Spinal cord (tissue), 10 donors: ENCODE results near the gene BCAM. TPM values are rescaled to one million over a fixed set of nuclear protein-coding genes. Genes with fewer than 3 reads are reported as not detected.
A peak's percentile ranks its signal among the peaks of the same experiment; 100 is the strongest.

Experiments used
- DNase-seq, 6 donors: peaks; one replicate each; pipeline versions ENCODE4 v3.0.0 to v3.0.0-alpha.2; 2013 to 2015; ENCODE audit warnings: low spot score in 6 of 6, low read depth in 4 of 6
- H3K27ac ChIP-seq: one replicate; pipeline ENCODE4 v1.5.1; 2013; ENCODE audit warnings: low read depth, low read length, control low read depth
- H3K27me3 ChIP-seq: one replicate; pipeline ENCODE4 v1.6.1; 2013; ENCODE audit warnings: low read length; ENCODE audit not compliant: control insufficient read depth, insufficient read depth
- H3K36me3 ChIP-seq: one replicate; pipeline ENCODE4 v1.6.1; 2013; ENCODE audit warnings: low read length; ENCODE audit not compliant: control insufficient read depth, insufficient read depth
- H3K4me1 ChIP-seq: one replicate; pipeline ENCODE4 v1.6.1; 2013; ENCODE audit warnings: low read length; ENCODE audit not compliant: control insufficient read depth, insufficient read depth
- H3K4me3 ChIP-seq: one replicate; pipeline ENCODE4 v1.5.1; 2013; ENCODE audit warnings: low read depth, low read length, control low read depth
- H3K9me3 ChIP-seq: one replicate; pipeline ENCODE4 v1.6.1; 2013; ENCODE audit warnings: low read length; ENCODE audit not compliant: control insufficient read depth, insufficient read depth
- WGBS: methylation state at CpG from one replicate; pipeline ENCODE4 v1.1.5; 2013; ENCODE audit warnings: missing lambda C conversion rate; ENCODE audit not compliant: insufficient coverage; 5-methylcytosine and 5-hydroxymethylcytosine counted together
- polyA plus RNA-seq, 2 donors: library from polyadenylated mRNA; unstranded; fragments of 120-200 nt; gene quantifications; one replicate each; pipeline ENCODE4 v1.2.1, GENCODE V29; 2013; ENCODE audit not compliant: insufficient read length in 2 of 2
- total RNA-seq, 2 donors: library from RNA; depleted of rRNA in 1 of 2; stranded (reverse); fragments of 120-200 nt in 1 of 2; fragments of >200 nt in 1 of 2; gene quantifications; one replicate each; pipeline versions ENCODE4 v1.2.3 to v1.2.4, GENCODE V29; 2013 to 2014
- donor health status: healthy.

The BCAM gene
- total and polyA plus RNA-seq, 4 donors = 24.1 to 43.8 (median 32.2) TPM

- Histone ChIP-seq H3K9me3 (no peaks in the 10 kb centered on the region), H3K4me1 (peaks cover 11% of the 10 kb centered on the region), H3K36me3 (no peaks in the 10 kb centered on the region), H3K27me3 (peaks cover 3% of the 10 kb centered on the region), H3K4me3 (no peak overlapping the region), H3K27ac (no peak overlapping the region)
- WGBS = 87% methylated on average over 12 of the region's 13 CpGs
- DNase-seq = no peak
Measured at GRCh38 chr19:44803442-44804428, 5.2 kb upstream of the BCAM start.

- no peaks in the 10 kb centered on the region for H3K9me3 ChIP-seq
- no peaks in the 10 kb centered on the region for H3K36me3 ChIP-seq
- DNase-seq = no peak
- H3K27me3 ChIP-seq = peaks cover 10% of the 10 kb centered on the region
- H3K4me3 ChIP-seq = no peak overlapping the region
- 62% methylated on average over 7 of the region's 7 CpGs for WGBS
- H3K27ac ChIP-seq = no peak overlapping the region
- peaks cover 27% of the 10 kb centered on the region for H3K4me1 ChIP-seq
Measured at GRCh38 chr19:44806291-44806690, 2.6 kb upstream of the BCAM start.

- H3K4me1 ChIP-seq = peaks cover 27% of the 10 kb centered on the region
- no peak overlapping the region for H3K4me3 ChIP-seq
- H3K9me3 ChIP-seq = no peaks in the 10 kb centered on the region
- WGBS = 76% methylated on average over 4 of the region's 5 CpGs
- DNase-seq = no peak
- peaks cover 4% of the 10 kb centered on the region for H3K36me3 ChIP-seq
- peaks cover 10% of the 10 kb centered on the region for H3K27me3 ChIP-seq
- H3K27ac ChIP-seq = no peak overlapping the region
Measured at GRCh38 chr19:44807162-44807561, 1.7 kb upstream of the BCAM start.

GRCh38 chr19:44807652-44808462 lies 1.0 kb upstream of the BCAM start:
- H3K36me3 ChIP-seq = peaks cover 7% of the 10 kb centered on the region
- no peak overlapping the region for H3K4me3 ChIP-seq
- H3K27ac ChIP-seq = peak overlapping the region; percentile 57
- DNase-seq = peak in 3 of 6 donors; percentile 20 to 54 (median 50)
- peaks cover 27% of the 10 kb centered on the region for H3K4me1 ChIP-seq
- 18% methylated on average over 6 of the region's 14 CpGs for WGBS
- peaks cover 10% of the 10 kb centered on the region for H3K27me3 ChIP-seq
- no peaks in the 10 kb centered on the region for H3K9me3 ChIP-seq

GRCh38 chr19:44809577-44810233 lies 802 bp downstream of the BCAM start:
- no peak for DNase-seq
- Histone ChIP-seq H3K9me3 (no peaks in the 10 kb centered on the region), H3K4me1 (peaks cover 27% of the 10 kb centered on the region), H3K27me3 (peaks cover 7% of the 10 kb centered on the region), H3K27ac (no peak overlapping the region), H3K36me3 (peaks cover 18% of the 10 kb centered on the region), H3K4me3 (peak overlapping the region; percentile 51)
- WGBS = 60% methylated on average over 3 of the region's 7 CpGs

- H3K27ac ChIP-seq = no peak overlapping the region
- H3K4me3 ChIP-seq = no peak overlapping the region
- DNase-seq = no peak
- WGBS = 71% methylated on average over 8 of the region's 13 CpGs
- H3K9me3 ChIP-seq = no peaks in the 10 kb centered on the region
- peaks cover 18% of the 10 kb centered on the region for H3K36me3 ChIP-seq
- H3K27me3 ChIP-seq = peaks cover 7% of the 10 kb centered on the region
- H3K4me1 ChIP-seq = peaks cover 27% of the 10 kb centered on the region
Measured at GRCh38 chr19:44810234-44811121, 1.6 kb downstream of the BCAM start.

- Histone ChIP-seq H3K4me1 (peaks cover 27% of the 10 kb centered on the region), H3K27me3 (peaks cover 7% of the 10 kb centered on the region), H3K27ac (no peak overlapping the region), H3K4me3 (no peak overlapping the region), H3K9me3 (no peaks in the 10 kb centered on the region), H3K36me3 (peaks cover 18% of the 10 kb centered on the region)
- no peak for DNase-seq
- WGBS = 86% methylated on average over 7 of the region's 7 CpGs
Measured at GRCh38 chr19:44811122-44811419, 2.2 kb downstream of the BCAM start.

GRCh38 chr19:44812142-44812718 lies 3.3 kb downstream of the BCAM start:
- no peak overlapping the region for H3K4me3 ChIP-seq
- no peaks in the 10 kb centered on the region for H3K9me3 ChIP-seq
- H3K27ac ChIP-seq = no peak overlapping the region
- H3K27me3 ChIP-seq = peaks cover 7% of the 10 kb centered on the region
- H3K36me3 ChIP-seq = peaks cover 18% of the 10 kb centered on the region
- WGBS = 82% methylated on average over 27 of the region's 28 CpGs
- DNase-seq = no peak
- H3K4me1 ChIP-seq = peaks cover 27% of the 10 kb centered on the region
